H1 (cell line): ENCODE measurements around the gene EFCAB8. TPM values are rescaled to one million over a fixed set of nuclear protein-coding genes. Genes with fewer than 3 reads are reported as not detected.

Experiments
- CTCF ChIA-PET: fragments of 300-600 bp; sonication (Branson Sonifier 250); formaldehyde crosslinking; loops from one replicate; lab custom pipeline; 2021; ENCODE audit not compliant: partially characterized antibody; lab: Charles Lee
- POLR2A ChIA-PET: fragments of 300-600 bp; sonication (Branson Sonifier 250); formaldehyde crosslinking; loops from one replicate; lab custom pipeline; 2021; ENCODE audit warnings: inconsistent platforms; ENCODE audit not compliant: partially characterized antibody; lab: Charles Lee
- DNase-seq, 2 experiments: peaks; one replicate each; pipeline versions ENCODE4 v3.0.0 to v3.0.0-alpha.2; 2010 to 2022; ENCODE audit warnings: low spot score in 2 of 2, low read depth in 1 of 2, mixed read lengths in 1 of 2
- FAIRE-seq: peaks from 2 replicates; lab custom pipeline; 2011; peaks lifted over from hg19 to GRCh38; lab: Jason Lieb, UNC
- H2AFZ ChIP-seq: 2 replicates; pipeline ENCODE4 v1.8.1; 2012; ENCODE audit warnings: low read length, inconsistent platforms
- H2AK5ac ChIP-seq: 2 replicates; pipeline ENCODE4 v1.6.1; 2013; ENCODE audit warnings: low read depth, low read length
- H2BK120ac ChIP-seq: replicated peaks from 2 replicates; pipeline ENCODE3; 2013; ENCODE audit warnings: low read depth, low read length, inconsistent platforms
- H2BK12ac ChIP-seq: 2 replicates; pipeline ENCODE4 v1.6.1; 2013; ENCODE audit warnings: low read depth, low read length
- H2BK15ac ChIP-seq: 2 replicates; pipeline ENCODE4 v1.6.1; 2013; ENCODE audit warnings: low read length
- H2BK20ac ChIP-seq: 2 replicates; pipeline ENCODE4 v1.6.1; 2013; ENCODE audit warnings: low read length
- H2BK5ac ChIP-seq: 2 replicates; pipeline ENCODE4 v1.6.1; 2013; ENCODE audit warnings: low read depth, low read length
- H3K14ac ChIP-seq: 2 replicates; pipeline ENCODE4 v1.6.1; 2013; ENCODE audit warnings: inconsistent platforms; ENCODE audit not compliant: insufficient read length
- H3K18ac ChIP-seq: 2 replicates; pipeline ENCODE4 v1.6.1; 2013; ENCODE audit warnings: low read length; ENCODE audit errors: extremely low read depth
- H3K23ac ChIP-seq: 2 replicates; pipeline ENCODE4 v1.6.1; 2013; ENCODE audit warnings: inconsistent platforms; ENCODE audit not compliant: insufficient read length
- H3K23me2 ChIP-seq: 2 replicates; pipeline ENCODE4 v1.6.1; 2013; ENCODE audit warnings: low read depth, low read length
- H3K27ac ChIP-seq: 2 replicates; pipeline ENCODE4 v1.6.1; 2011; ENCODE audit warnings: low read depth, low read length, inconsistent platforms
- H3K27me3 ChIP-seq, 4 experiments: replicated peaks in 1 of 4; 1 replicate in 1 of 4; 2 replicates in 3 of 4; pipeline versions ENCODE4 v1.6.1 to v1.8.1; 2011 to 2013; ENCODE audit warnings: low read length in 3 of 4, mild to moderate bottlenecking in 3 of 4, inconsistent platforms in 2 of 4, mixed read lengths in 2 of 4, moderate library complexity in 1 of 4; ENCODE audit not compliant: control insufficient read depth in 3 of 4, insufficient read depth in 3 of 4; ENCODE audit errors: extremely low read depth in 1 of 4
- H3K36me3 ChIP-seq, 4 experiments: 2 replicates each; pipeline versions ENCODE4 v1.6.1 to v1.8.1; 2011 to 2013; ENCODE audit warnings: mild to moderate bottlenecking in 4 of 4, low read length in 3 of 4, moderate library complexity in 2 of 4, control low read depth in 1 of 4, inconsistent platforms in 1 of 4; ENCODE audit not compliant: insufficient read depth in 4 of 4, control insufficient read depth in 2 of 4
- H3K4ac ChIP-seq: replicated peaks from 2 replicates; pipeline ENCODE3; 2013; ENCODE audit warnings: low read length, low read depth, mixed read lengths, inconsistent platforms; ENCODE audit not compliant: insufficient read length
- H3K4me1 ChIP-seq, 4 experiments: replicated peaks in 1 of 4; 1 replicate in 1 of 4; 2 replicates in 3 of 4; pipeline versions ENCODE4 v1.6.1 to v1.8.1; 2011 to 2013; ENCODE audit warnings: low read length in 3 of 4, inconsistent platforms in 2 of 4, mixed read lengths in 1 of 4; ENCODE audit not compliant: insufficient read depth in 4 of 4, control insufficient read depth in 3 of 4
- H3K4me2 ChIP-seq, 2 experiments: 2 replicates each; pipeline versions ENCODE4 v1.6.1 to v1.8.1; 2011 to 2013; ENCODE audit warnings: low read depth in 2 of 2, low read length in 2 of 2, control low read depth in 1 of 2, inconsistent platforms in 1 of 2, mild to moderate bottlenecking in 1 of 2; ENCODE audit not compliant: insufficient read depth in 1 of 2
- H3K4me3 ChIP-seq, 4 experiments: fragments of 200-600, 300-600 bp in 1 of 4; sonication (generic), shearing (Covaris generic), sonication (Bioruptor Twin) in 1 of 4; 2 replicates each; pipeline versions ENCODE4 v1.5.1 to v1.8.1; 2011 to 2016; ENCODE audit warnings: low read length in 4 of 4, low read depth in 3 of 4, control low read depth in 2 of 4, inconsistent platforms in 2 of 4, mild to moderate bottlenecking in 2 of 4, mixed read lengths in 1 of 4, moderate library complexity in 1 of 4; ENCODE audit not compliant: insufficient read depth in 2 of 4; ENCODE audit errors: extremely low read depth in 1 of 4
- H3K56ac ChIP-seq: replicated peaks from 2 replicates; pipeline ENCODE3; 2013; ENCODE audit warnings: low read depth, mild to moderate bottlenecking, mixed read lengths, low read length, inconsistent platforms; ENCODE audit not compliant: insufficient read length
- H3K79me1 ChIP-seq: 2 replicates; pipeline ENCODE4 v1.6.1; 2013; ENCODE audit warnings: low read depth, low read length, control low read depth
- H3K79me2 ChIP-seq, 2 experiments: 2 replicates each; pipeline versions ENCODE4 v1.6.1 to v1.8.1; 2012 to 2013; ENCODE audit warnings: low read length in 2 of 2, mild to moderate bottlenecking in 2 of 2, inconsistent platforms in 1 of 2; ENCODE audit not compliant: insufficient read depth in 2 of 2, control insufficient read depth in 1 of 2
- H3K9ac ChIP-seq, 4 experiments: replicated peaks in 1 of 4; 1 replicate in 1 of 4; 2 replicates in 3 of 4; pipeline versions ENCODE4 v1.6.1 to v1.8.1; 2011 to 2013; ENCODE audit warnings: low read depth in 3 of 4, low read length in 3 of 4, control low read depth in 2 of 4, mild to moderate bottlenecking in 2 of 4, moderate library complexity in 2 of 4, inconsistent platforms in 1 of 4; ENCODE audit errors: extremely low read depth in 1 of 4
- H3K9me3 ChIP-seq, 2 experiments: 2 replicates each; pipeline versions ENCODE4 v1.6.1 to v1.8.1; 2012 to 2013; ENCODE audit warnings: mild to moderate bottlenecking in 2 of 2, moderate library complexity in 2 of 2, control low read depth in 1 of 2, inconsistent platforms in 1 of 2, low read depth in 1 of 2, low read length in 1 of 2, mixed read lengths in 1 of 2; ENCODE audit not compliant: insufficient read depth in 2 of 2
- H4K20me1 ChIP-seq, 2 experiments: replicated peaks in 1 of 2; 2 replicates each; pipeline versions ENCODE3 to v1.8.1; 2011 to 2013; ENCODE audit warnings: inconsistent platforms in 2 of 2, low read length in 2 of 2, mild to moderate bottlenecking in 1 of 2; ENCODE audit not compliant: insufficient read depth in 2 of 2, control insufficient read depth in 1 of 2
- H4K5ac ChIP-seq: 2 replicates; pipeline ENCODE4 v1.6.1; 2013; ENCODE audit warnings: low read length, low read depth, mixed read lengths, inconsistent platforms; ENCODE audit not compliant: insufficient read length
- H4K8ac ChIP-seq: 2 replicates; pipeline ENCODE4 v1.8.0; 2013; ENCODE audit warnings: mild to moderate bottlenecking, moderate library complexity, low read length, inconsistent platforms; ENCODE audit not compliant: insufficient read depth; ENCODE audit errors: extremely low read depth
- H4K91ac ChIP-seq: replicated peaks from 2 replicates; pipeline ENCODE3; 2013; ENCODE audit warnings: low read length, mixed read lengths, inconsistent platforms; ENCODE audit not compliant: insufficient read length
- RAD21 ChIP-seq, 2 experiments: IDR thresholded peaks in 1 of 2; conservative IDR thresholded peaks in 1 of 2; 2 replicates each; pipeline ENCODE4 v1.6.1; 2011; ENCODE audit warnings: low read depth in 2 of 2, low read length in 2 of 2, improper control_type of control experiment in 1 of 2, inconsistent platforms in 1 of 2, mild to moderate bottlenecking in 1 of 2, moderate library complexity in 1 of 2
- RXRA ChIP-seq: IDR thresholded peaks from 2 replicates; pipeline ENCODE4 v1.6.1; 2011; ENCODE audit warnings: low read depth, mild to moderate bottlenecking, low read length, moderate library complexity; ENCODE audit not compliant: insufficient read depth
- WGBS, 2 experiments: shearing (Covaris generic) in 1 of 2; methylation state at CpG; one replicate each; pipeline versions ENCODE4 v1.1.6 to v1.1.7; 2013 to 2015; ENCODE audit warnings: low lambda C conversion rate in 2 of 2, mixed read lengths in 2 of 2, inconsistent platforms in 1 of 2, low coverage in 1 of 2, missing lambda C conversion rate in 1 of 2; ENCODE audit not compliant: insufficient replicate concordance in 2 of 2, insufficient coverage in 1 of 2, insufficient read length in 1 of 2; ENCODE audit errors: extremely low coverage in 1 of 2, missing lambda C conversion rate in 1 of 2; 5-methylcytosine and 5-hydroxymethylcytosine counted together
- polyA plus RNA-seq, 7 experiments: library from polyadenylated mRNA; depleted of rRNA in 3 of 7; stranded (reverse) in 5 of 7; unstranded in 2 of 7; fragments of >200 nt in 5 of 7; fragments of 200-250 nt in 2 of 7; gene quantifications; 1 replicate in 5 of 7; 2 replicates in 1 of 7; 4 replicates in 1 of 7; pipeline versions ENCODE4 v1.2.1 to v1.2.3, GENCODE V29; 2011 to 2013; ENCODE audit warnings: missing spikeins in 2 of 7, mixed read lengths in 2 of 7
- total RNA-seq: library from RNA; stranded (reverse); fragmentation: NEBNext Ultra II Directional; extraction: Animal tissue kit (Norgen Biotek cat#: 25700); gene quantifications from 2 replicates; pipeline ENCODE4 v1.2.1, GENCODE V29; 2021

The EFCAB8 gene
- total and polyA plus RNA-seq, 2 of the 8 experiments (the other 6 are each of a cell fraction or from before 2014, with no cell fraction given), result 0.06 to 0.20 TPM

DNA sequence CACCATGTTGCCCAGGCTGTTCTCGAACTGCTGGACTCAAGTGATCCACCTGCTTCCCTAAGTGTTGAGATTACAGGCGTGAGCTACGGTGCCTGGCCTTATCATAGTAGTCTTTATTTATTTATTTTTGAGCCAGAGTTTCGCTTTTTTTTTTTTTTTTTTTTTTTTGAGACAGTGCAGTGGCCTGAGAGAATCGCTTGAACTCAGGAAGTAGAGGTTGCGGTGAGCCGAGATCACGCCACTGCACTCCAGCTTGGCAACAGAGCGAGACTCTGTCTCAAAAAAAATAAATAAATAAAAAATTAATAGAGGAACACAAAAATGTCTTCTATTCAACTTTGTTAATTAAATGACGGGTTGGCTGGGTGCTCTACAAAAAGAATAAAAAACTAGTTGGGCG is 26.1 kb upstream of the EFCAB8 start:
- H3K79me1 ChIP-seq, result peaks cover 9% of the 10 kb centered on the region; the same call in 1 of the 2 replicates
- FAIRE-seq, result no peak
- peaks cover 5 to 14% of the 10 kb centered on the region in 2 experiments for H4K20me1 ChIP-seq
- no peak overlapping the region for H4K5ac ChIP-seq
- H3K56ac ChIP-seq, result no peak overlapping the region
- H3K4me3 ChIP-seq, result no peak overlapping the region
- no peak overlapping the region for H2BK5ac ChIP-seq
- 95% methylated on average over 11 of the region's 11 CpGs; no CpG with 5 or more reads in 1 of the 2 experiments for WGBS, 2 experiments
- H2BK15ac ChIP-seq, result no peak overlapping the region
- no peaks in the 10 kb centered on the region for H3K4me1 ChIP-seq
- no peak overlapping the region for H2AFZ ChIP-seq
- H3K79me2 ChIP-seq, result peaks cover 4 to 62% of the 10 kb centered on the region in 2 experiments
- H4K91ac ChIP-seq, result no peak overlapping the region
- no peak overlapping the region for H3K4ac ChIP-seq
- H3K36me3 ChIP-seq, result peaks cover 10 to 59% (median 35%) of the 10 kb centered on the region in 4 experiments
- no peak overlapping the region for H2AK5ac ChIP-seq
- H3K27ac ChIP-seq, result no peak overlapping the region
- H2BK120ac ChIP-seq, result no peak overlapping the region
- DNase-seq, result no peak
- H3K9ac ChIP-seq, result no peak overlapping the region
- POLR2A ChIA-PET, result interaction anchor here (1.1 to 1.6 kb wide), 2 partner anchors 10 to 12 kb away, joined by 4 to 5 read pairs; no protein-coding TSS in a partner anchor
- H3K9me3 ChIP-seq, result peaks cover 0 to 2% of the 10 kb centered on the region in 2 experiments; a peak in 1 of 4 replicates
- no peak overlapping the region for H3K4me2 ChIP-seq
- TF ChIP-seq RAD21 (IDR thresholded peaks at IDR 0.05 in 1 of 2, conservative IDR thresholded peaks at IDR 0.05 in 1 of 2; ENCODE audit: low read depth in 2 of 2, low read length in 2 of 2) (no peak), RXRA (no peak)
- H2BK12ac ChIP-seq, result no peak overlapping the region
- no peak overlapping the region for H3K23ac ChIP-seq
- H3K27me3 ChIP-seq, result no peaks in the 10 kb centered on the region
- no peak overlapping the region for H3K18ac ChIP-seq
- H4K8ac ChIP-seq, result no peak overlapping the region
- no peaks in the 10 kb centered on the region for H3K23me2 ChIP-seq
- CTCF ChIA-PET, result no interaction called here
- H2BK20ac ChIP-seq, result no peak overlapping the region
- no peak overlapping the region for H3K14ac ChIP-seq
